Measurements from ENCODE around the gene SLC39A12. TPM values are rescaled to one million over a fixed set of nuclear protein-coding genes. Genes with fewer than 3 reads are reported as not detected.

Gene SLC39A12
- total RNA-seq, 1 donor from 2014 or later = not detected

DNA sequence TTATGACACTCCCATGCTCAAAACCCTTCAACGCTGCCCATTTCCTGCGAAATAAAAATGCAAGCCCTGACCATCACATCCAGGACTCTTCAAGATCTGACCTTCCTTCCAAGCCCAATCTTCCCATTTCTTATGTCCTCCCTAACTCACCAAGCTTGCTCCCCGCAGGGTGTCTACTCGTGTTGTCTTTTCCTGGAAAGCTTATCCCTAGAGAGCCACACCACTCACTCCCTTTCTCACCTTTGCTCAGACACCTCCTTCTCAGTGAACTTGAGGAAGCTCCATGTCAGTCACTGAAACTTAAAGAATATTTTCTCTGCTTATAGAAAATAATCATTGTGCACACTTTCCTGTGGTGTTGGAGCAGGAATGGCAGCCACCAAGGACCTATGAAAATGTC is 134.1 kb downstream of the SLC39A12 start:
- no peaks in the 10 kb centered on the region for H3K36me3 Mint-ChIP-seq (ENCODE audit: low read depth)
- H3K27me3 Mint-ChIP-seq (ENCODE audit: insufficient read depth) = no peaks in the 10 kb centered on the region
- H3K4me1 Mint-ChIP-seq (ENCODE audit: low read depth) = no peaks in the 10 kb centered on the region
- intact Hi-C loops (cut with micrococcal nuclease) = no loop called here
- no peak for DNase-seq (ENCODE audit: low spot score)
- no peak overlapping the region for H3K4me3 Mint-ChIP-seq
- peaks cover 4% of the 10 kb centered on the region for H3K9me3 Mint-ChIP-seq
- H3K27ac Mint-ChIP-seq = no peak overlapping the region

DNA sequence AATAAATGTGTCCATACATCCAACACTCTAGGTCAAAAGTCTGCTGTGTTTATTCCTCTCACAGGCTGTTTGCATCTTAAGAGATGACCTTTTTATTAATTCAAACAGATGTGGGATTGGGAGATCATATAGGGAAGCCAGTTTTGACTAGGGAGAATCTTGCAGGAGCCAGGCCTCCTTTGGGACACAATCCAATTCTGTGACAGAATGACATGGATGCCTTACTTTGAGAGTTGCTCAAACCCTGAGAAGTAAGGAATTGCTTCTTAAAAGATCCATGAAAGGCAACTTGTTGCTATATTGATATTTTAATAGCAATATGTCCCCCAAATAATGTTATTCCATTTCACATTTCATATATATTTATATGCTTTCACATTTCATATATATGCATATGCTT is 135.0 kb downstream of the SLC39A12 start:
- Mint-ChIP-seq H3K4me1 (ENCODE audit: low read depth) (no peaks in the 10 kb centered on the region), H3K36me3 (ENCODE audit: low read depth) (no peaks in the 10 kb centered on the region), H3K27me3 (ENCODE audit: insufficient read depth) (no peaks in the 10 kb centered on the region), H3K4me3 (no peak overlapping the region), H3K9me3 (peaks cover 4% of the 10 kb centered on the region), H3K27ac (no peak overlapping the region)
- DNase-seq (ENCODE audit: low spot score) = no peak
- intact Hi-C loops (cut with micrococcal nuclease) = no loop called here

DNA sequence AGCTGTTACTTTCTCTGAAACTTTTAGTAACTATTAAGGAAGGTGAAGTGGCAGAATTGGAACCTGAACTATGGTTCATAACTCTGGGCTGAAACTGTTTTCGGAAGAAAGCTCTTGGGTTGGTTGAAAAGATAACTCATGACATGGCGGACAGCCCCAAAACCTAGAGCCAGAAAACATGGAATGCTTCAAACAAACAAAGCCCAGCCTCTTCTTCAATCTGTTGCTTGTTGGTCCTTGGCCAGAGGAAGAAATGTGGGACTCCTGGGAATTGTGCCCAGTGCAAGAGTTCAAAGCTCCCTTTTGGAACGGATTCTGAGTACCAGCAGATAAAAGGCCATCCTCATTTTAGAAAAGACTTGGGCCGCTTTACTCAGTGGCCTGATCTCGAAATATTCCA is 135.6 kb downstream of the SLC39A12 start:
- H3K9me3 Mint-ChIP-seq = peaks cover 4% of the 10 kb centered on the region
- H3K36me3 Mint-ChIP-seq (ENCODE audit: low read depth) = no peaks in the 10 kb centered on the region
- H3K27me3 Mint-ChIP-seq (ENCODE audit: insufficient read depth) = no peaks in the 10 kb centered on the region
- no peak overlapping the region for H3K4me3 Mint-ChIP-seq
- intact Hi-C loops (cut with micrococcal nuclease) = no loop called here
- H3K27ac Mint-ChIP-seq = no peak overlapping the region
- H3K4me1 Mint-ChIP-seq (ENCODE audit: low read depth) = no peaks in the 10 kb centered on the region
- no peak for DNase-seq (ENCODE audit: low spot score)

Other genes with a start within 250 kb of the SLC39A12 start
- 0.05 TPM in 1 of 2 replicates, not detected in the other for gene TMEM236, start 199.7 kb upstream of the SLC39A12 start, total RNA-seq
- not detected in 2 replicates for gene MRC1, start 142.6 kb upstream of the SLC39A12 start, total RNA-seq
- 0.13 TPM in 1 of 2 replicates, not detected in the other for gene CACNB2, start 188.5 kb downstream of the SLC39A12 start, total RNA-seq